K562 (cell line): ENCODE measurements around the gene TCF25. TPM values are rescaled to one million over a fixed set of nuclear protein-coding genes. Genes with fewer than 3 reads are reported as not detected.
A peak's percentile ranks its signal among the peaks of the same experiment; 100 is the strongest.

Source experiments
- CREB3L1 ChIP-seq: fragments of 450-650 bp; IDR thresholded peaks from 2 replicates; pipeline ENCODE4 v1.6.1; 2014; ENCODE audit warnings: low read depth, mild to moderate bottlenecking, moderate library complexity, borderline replicate concordance
- HNRNPH1 ChIP-seq: fragments of 200-400 bp; formaldehyde crosslinking; optimal IDR thresholded peaks from 2 replicates; pipeline ENCODE3; 2017; ENCODE audit warnings: low read depth, mild to moderate bottlenecking, low read length, moderate library complexity
- IRF2 ChIP-seq: sonication (generic); formaldehyde crosslinking; IDR thresholded peaks from 2 replicates; pipeline ENCODE4 v1.8.1; 2022; ENCODE audit warnings: mild to moderate bottlenecking, missing genetic modification reagents
- MTA1 ChIP-seq: fragments of 450-650 bp; IDR thresholded peaks from 2 replicates; pipeline ENCODE4 v1.6.1; 2017; ENCODE audit warnings: borderline replicate concordance
- NCOA6 ChIP-seq: fragments of 450-650 bp; IDR thresholded peaks from 2 replicates; pipeline ENCODE4 v1.6.1; 2017; ENCODE audit warnings: mild to moderate bottlenecking
- POLR3A ChIP-seq: IDR thresholded peaks from 2 replicates; pipeline ENCODE4 v1.6.1; 2011; ENCODE audit warnings: borderline replicate concordance, mild to moderate bottlenecking, moderate library complexity; ENCODE audit not compliant: insufficient read length, insufficient read depth; ENCODE audit errors: extremely low read depth
- RBM15 ChIP-seq: fragments of 200-400 bp; formaldehyde crosslinking; IDR thresholded peaks from 2 replicates; pipeline ENCODE4 v1.6.1; 2018; ENCODE audit warnings: mild to moderate bottlenecking, low read length, moderate library complexity; ENCODE audit not compliant: insufficient read depth
- RBM25 ChIP-seq: fragments of 200-400 bp; formaldehyde crosslinking; IDR thresholded peaks from 2 replicates; pipeline ENCODE4 v1.6.1; 2018; ENCODE audit warnings: low read length, low read depth, moderate library complexity; ENCODE audit not compliant: severe bottlenecking
- THRB ChIP-seq: fragments of 450-650 bp; formaldehyde crosslinking; conservative IDR thresholded peaks from 2 replicates; pipeline ENCODE4 v1.4.0; 2022; ENCODE audit warnings: mild to moderate bottlenecking, missing genetic modification characterization
- TSHZ1 ChIP-seq: fragments of 250-450 bp; sonication (Bioruptor Pico); IDR thresholded peaks from 2 replicates; pipeline ENCODE4 v1.4.0; 2020; ENCODE audit warnings: mild to moderate bottlenecking, moderate library complexity
- U2AF1 ChIP-seq: fragments of 200-400 bp; formaldehyde crosslinking; optimal IDR thresholded peaks from 2 replicates; pipeline ENCODE3; 2017; ENCODE audit warnings: mild to moderate bottlenecking, low read depth, low read length, moderate library complexity
- ZBTB17 ChIP-seq: fragments of 450-650 bp; formaldehyde crosslinking; IDR thresholded peaks from 2 replicates; pipeline ENCODE4 v1.4.0; 2020; ENCODE audit warnings: mild to moderate bottlenecking
- ZNF121 ChIP-seq: sonication (generic); formaldehyde crosslinking; conservative IDR thresholded peaks from 2 replicates; pipeline ENCODE4 v1.8.0; 2022; ENCODE audit warnings: missing genetic modification reagents
- ZNF431 ChIP-seq: sonication (generic); formaldehyde crosslinking; IDR thresholded peaks from 2 replicates; pipeline ENCODE4 v1.8.0; 2022; ENCODE audit warnings: mild to moderate bottlenecking, missing genetic modification reagents
- ZNF764 ChIP-seq: fragments of 250-450 bp; sonication (Bioruptor Pico); IDR thresholded peaks from 2 replicates; pipeline ENCODE4 v1.4.0; 2020; ENCODE audit warnings: low read depth, mild to moderate bottlenecking, moderate library complexity
- polyA plus RNA-seq, 8 experiments: library from polyadenylated mRNA; depleted of rRNA in 4 of 8; stranded (reverse) in 5 of 8; unstranded in 3 of 8; fragments of >200 nt; fragmentation: Nextera tagmentation in 2 of 8; fragmentation: Illumina TruSeq in 1 of 8; extraction: Ambion mirVana in 2 of 8; extraction: Trizol in 1 of 8; gene quantifications; 2 replicates each; pipeline versions ENCODE4 v1.2.1 to v1.2.3, GENCODE V29; 2011 to 2014; ENCODE audit warnings: inconsistent platforms in 1 of 8, missing spikeins in 1 of 8
- total RNA-seq, 7 experiments: library from RNA; depleted of rRNA in 6 of 7; stranded (reverse); fragments of >200 nt in 6 of 7; fragmentation: Illumina TruSeq in 2 of 7; extraction: Trizol in 2 of 7; gene quantifications; 2 replicates each; pipeline versions ENCODE4 v1.2.1 to v1.2.3, GENCODE V29; 2011 to 2021; ENCODE audit warnings: low replicate concordance in 1 of 7
- TF ChIP-seq, protein P1 (sequence below), 2 experiments: fragments of 150-350 bp in 1 of 2; IDR thresholded peaks; 2 replicates each; pipeline ENCODE4 v1.6.1; 2012 to 2016; ENCODE audit warnings: low read depth in 2 of 2, low read length in 2 of 2, mild to moderate bottlenecking in 1 of 2, moderate library complexity in 1 of 2

Gene TCF25
- total and polyA plus RNA-seq, 9 of the 15 experiments (the other 6 are each of a cell fraction or from before 2014, with no cell fraction given) = 9.0 to 154 (median 83.8) TPM

DNA sequence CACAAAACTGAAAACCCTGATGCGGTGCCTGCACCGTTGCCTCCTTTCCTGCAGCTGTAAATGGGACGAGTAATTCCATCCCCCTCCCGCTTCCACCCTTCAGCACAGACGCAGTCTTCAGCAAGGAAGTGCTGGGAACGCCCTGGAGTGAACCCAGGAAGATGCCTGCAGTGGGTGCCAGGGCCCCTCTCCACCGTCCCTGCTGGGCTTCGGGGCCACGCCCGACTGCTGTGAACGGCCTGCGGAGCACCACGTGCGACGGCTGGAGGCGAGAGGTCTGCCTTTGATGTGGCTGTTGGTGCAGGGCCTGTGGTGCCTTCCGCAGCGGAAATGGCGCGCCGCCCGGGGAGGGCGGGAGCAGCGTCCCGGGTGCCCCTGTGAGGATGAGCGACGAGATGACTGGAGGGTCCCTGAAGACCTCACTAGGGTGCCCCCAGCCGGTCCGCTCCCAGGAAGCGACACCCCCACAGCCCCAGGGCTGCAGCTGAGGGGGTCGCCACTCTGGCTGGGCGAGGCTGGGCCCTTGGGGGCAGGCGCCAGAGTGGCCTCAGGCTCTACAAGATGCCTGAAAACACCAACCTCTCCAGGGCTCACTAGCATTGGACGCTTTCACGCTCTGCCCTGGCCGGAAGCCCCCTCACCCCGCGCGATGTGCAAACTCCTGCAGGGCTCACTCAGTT, 44.5 kb downstream of the TCF25 start (continued):
- TF ChIP-seq ZNF764 (CRISPR knock-in tag) = no peak
- TF ChIP-seq U2AF1 = no peak
- TF ChIP-seq MTA1 = no peak
- no peak for TF ChIP-seq POLR3A
- no peak for TF ChIP-seq IRF2 (CRISPR knock-in tag)
- TF ChIP-seq NCOA6 = no peak
- TF ChIP-seq RBM15 = no peak
- TF ChIP-seq CREB3L1 = peak; percentile 26; the same call in 1 of the 2 replicates
- TF ChIP-seq ZNF431 = no peak
- no peak for TF ChIP-seq RBM25
- TF ChIP-seq THRB (CRISPR knock-in tag) = no peak
- TF ChIP-seq ZNF121 = no peak
- TF ChIP-seq, protein P1, sequence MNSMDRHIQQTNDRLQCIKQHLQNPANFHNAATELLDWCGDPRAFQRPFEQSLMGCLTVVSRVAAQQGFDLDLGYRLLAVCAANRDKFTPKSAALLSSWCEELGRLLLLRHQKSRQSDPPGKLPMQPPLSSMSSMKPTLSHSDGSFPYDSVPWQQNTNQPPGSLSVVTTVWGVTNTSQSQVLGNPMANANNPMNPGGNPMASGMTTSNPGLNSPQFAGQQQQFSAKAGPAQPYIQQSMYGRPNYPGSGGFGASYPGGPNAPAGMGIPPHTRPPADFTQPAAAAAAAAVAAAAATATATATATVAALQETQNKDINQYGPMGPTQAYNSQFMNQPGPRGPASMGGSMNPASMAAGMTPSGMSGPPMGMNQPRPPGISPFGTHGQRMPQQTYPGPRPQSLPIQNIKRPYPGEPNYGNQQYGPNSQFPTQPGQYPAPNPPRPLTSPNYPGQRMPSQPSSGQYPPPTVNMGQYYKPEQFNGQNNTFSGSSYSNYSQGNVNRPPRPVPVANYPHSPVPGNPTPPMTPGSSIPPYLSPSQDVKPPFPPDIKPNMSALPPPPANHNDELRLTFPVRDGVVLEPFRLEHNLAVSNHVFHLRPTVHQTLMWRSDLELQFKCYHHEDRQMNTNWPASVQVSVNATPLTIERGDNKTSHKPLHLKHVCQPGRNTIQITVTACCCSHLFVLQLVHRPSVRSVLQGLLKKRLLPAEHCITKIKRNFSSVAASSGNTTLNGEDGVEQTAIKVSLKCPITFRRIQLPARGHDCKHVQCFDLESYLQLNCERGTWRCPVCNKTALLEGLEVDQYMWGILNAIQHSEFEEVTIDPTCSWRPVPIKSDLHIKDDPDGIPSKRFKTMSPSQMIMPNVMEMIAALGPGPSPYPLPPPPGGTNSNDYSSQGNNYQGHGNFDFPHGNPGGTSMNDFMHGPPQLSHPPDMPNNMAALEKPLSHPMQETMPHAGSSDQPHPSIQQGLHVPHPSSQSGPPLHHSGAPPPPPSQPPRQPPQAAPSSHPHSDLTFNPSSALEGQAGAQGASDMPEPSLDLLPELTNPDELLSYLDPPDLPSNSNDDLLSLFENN (IDR thresholded peaks at IDR 0.05; ENCODE audit: low read depth in 2 of 2, low read length in 2 of 2) = no peak
- TF ChIP-seq ZBTB17 = no peak
- TF ChIP-seq HNRNPH1 = no peak
- TF ChIP-seq TSHZ1 = no peak
